Measurements from ENCODE around the gene EMC8.
"Not testable (repeated sequence)": the region's sequence is repeated elsewhere in the genome, so short reads cannot be mapped to it uniquely, and the experiment has no call there.

The EMC8 gene

GRCh38 chr16:85834741-85835140 is 35.4 kb upstream of the EMC8 start:
- no peak for DNase-seq (ENCODE audit: low read depth)

- no peak for DNase-seq (ENCODE audit: low read depth)
Measured at GRCh38 chr16:85833219-85833920, 34.0 kb upstream of the EMC8 start.

GRCh38 chr16:85832570-85833218 is 33.4 kb upstream of the EMC8 start:
- DNase-seq (ENCODE audit: low read depth): no peak

- no peak for DNase-seq (ENCODE audit: low read depth)
Measured at GRCh38 chr16:85830821-85831220, 31.5 kb upstream of the EMC8 start.

GRCh38 chr16:85829751-85830445 is 30.6 kb upstream of the EMC8 start:
- DNase-seq (ENCODE audit: low read depth): no peak

GRCh38 chr16:85829171-85829719 is 29.9 kb upstream of the EMC8 start:
- DNase-seq (ENCODE audit: low read depth): no peak

- DNase-seq (ENCODE audit: low read depth): no peak
Measured at GRCh38 chr16:85828166-85828565, 28.8 kb upstream of the EMC8 start.

GRCh38 chr16:85826686-85827247 is 27.4 kb upstream of the EMC8 start:
- DNase-seq (ENCODE audit: low read depth): no peak

- no peak for DNase-seq (ENCODE audit: low read depth)
Measured at GRCh38 chr16:85825326-85825725, 26.0 kb upstream of the EMC8 start.

GRCh38 chr16:85824161-85825135 is 25.1 kb upstream of the EMC8 start:
- no peak for DNase-seq (ENCODE audit: low read depth)

GRCh38 chr16:85823328-85823920 is 24.1 kb upstream of the EMC8 start:
- DNase-seq (ENCODE audit: low read depth): no peak

- DNase-seq (ENCODE audit: low read depth): no peak
Measured at GRCh38 chr16:85822145-85822544, 22.8 kb upstream of the EMC8 start.

GRCh38 chr16:85821390-85822135 is 22.2 kb upstream of the EMC8 start:
- peak; percentile 67 for DNase-seq (ENCODE audit: low read depth)

GRCh38 chr16:85820604-85821372 is 21.4 kb upstream of the EMC8 start:
- DNase-seq (ENCODE audit: low read depth): no peak

GRCh38 chr16:85819771-85820170 is 20.4 kb upstream of the EMC8 start:
- no peak for DNase-seq (ENCODE audit: low read depth)

GRCh38 chr16:85819245-85819644 is 19.9 kb upstream of the EMC8 start:
- peak; percentile 75 for DNase-seq (ENCODE audit: low read depth)

GRCh38 chr16:85817195-85817594 is 17.9 kb upstream of the EMC8 start:
- DNase-seq (ENCODE audit: low read depth): not testable (repeated sequence)

- DNase-seq (ENCODE audit: low read depth): no peak
Measured at GRCh38 chr16:85816159-85816558, 16.8 kb upstream of the EMC8 start.

Measured in stimulated activated CD4-positive, alpha-beta T cell treated with anti-CD3 and anti-CD28 coated beads, Interleukin-2, amount 100 ng/mL, for 4 hours (primary cell).